ENCODE measurements around the gene TRDMT1. TPM values are rescaled to one million over a fixed set of nuclear protein-coding genes. Genes with fewer than 3 reads are reported as not detected.

Gene TRDMT1
- polyA plus RNA-seq, 3 donors = 8.8 to 12.8 (median 10.5) TPM

- no peak for DNase-seq (ENCODE audit: extremely low read depth in 1 of 11, low read depth in 9 of 11, low spot score in 4 of 11)
These were observed 48.2 kb downstream of the TRDMT1 start for GRCh38 chr10:17153321-17153720.

GRCh38 chr10:17151716-17152115, 49.8 kb downstream of the TRDMT1 start:
- DNase-seq (ENCODE audit: extremely low read depth in 1 of 11, low read depth in 9 of 11, low spot score in 4 of 11) = no peak

- peak; percentile 50 to 84 (median 69) for DNase-seq (ENCODE audit: extremely low read depth in 1 of 11, low read depth in 9 of 11, low spot score in 4 of 11)
These were observed 53.5 kb downstream of the TRDMT1 start for GRCh38 chr10:17147884-17148489.

GRCh38 chr10:17146892-17147291, 54.6 kb downstream of the TRDMT1 start:
- no peak for DNase-seq (ENCODE audit: extremely low read depth in 1 of 11, low read depth in 9 of 11, low spot score in 4 of 11)

GRCh38 chr10:17145239-17145638, 56.2 kb downstream of the TRDMT1 start:
- no peak for DNase-seq (ENCODE audit: extremely low read depth in 1 of 11, low read depth in 9 of 11, low spot score in 4 of 11)

- no peak for DNase-seq (ENCODE audit: extremely low read depth in 1 of 11, low read depth in 9 of 11, low spot score in 4 of 11)
These were observed 56.7 kb downstream of the TRDMT1 start for GRCh38 chr10:17144757-17145156.

GRCh38 chr10:17144032-17144431, 57.4 kb downstream of the TRDMT1 start:
- DNase-seq (ENCODE audit: extremely low read depth in 1 of 11, low read depth in 9 of 11, low spot score in 4 of 11) = no peak

GRCh38 chr10:17143055-17143690, 58.3 kb downstream of the TRDMT1 start:
- DNase-seq (ENCODE audit: extremely low read depth in 1 of 11, low read depth in 9 of 11, low spot score in 4 of 11) = no peak

- DNase-seq (ENCODE audit: extremely low read depth in 1 of 11, low read depth in 9 of 11, low spot score in 4 of 11) = no peak
These were observed 59.8 kb downstream of the TRDMT1 start for GRCh38 chr10:17141504-17142229.

- no peak for DNase-seq (ENCODE audit: extremely low read depth in 1 of 11, low read depth in 9 of 11, low spot score in 4 of 11)
These were observed 61.1 kb downstream of the TRDMT1 start for GRCh38 chr10:17140386-17140761.

GRCh38 chr10:17138460-17139042, 62.9 kb downstream of the TRDMT1 start:
- no peak for DNase-seq (ENCODE audit: extremely low read depth in 1 of 11, low read depth in 9 of 11, low spot score in 4 of 11)

- no peak for DNase-seq (ENCODE audit: extremely low read depth in 1 of 11, low read depth in 9 of 11, low spot score in 4 of 11)
These were observed 66.7 kb downstream of the TRDMT1 start for GRCh38 chr10:17134737-17135260.

- no peak for DNase-seq (ENCODE audit: extremely low read depth in 1 of 11, low read depth in 9 of 11, low spot score in 4 of 11)
These were observed 67.2 kb downstream of the TRDMT1 start for GRCh38 chr10:17134282-17134681.

- peak in 1 of 11 donors; percentile 35 for DNase-seq (ENCODE audit: extremely low read depth in 1 of 11, low read depth in 9 of 11, low spot score in 4 of 11)
These were observed 71.7 kb downstream of the TRDMT1 start, which contains the start of gene CUBN for GRCh38 chr10:17129741-17130140. Gene CUBN (minus strand): TSS chr10:17129811. CDS start chr10:17129765, 46 bp downstream.

- DNase-seq (ENCODE audit: extremely low read depth in 1 of 11, low read depth in 9 of 11, low spot score in 4 of 11) = no peak
These were observed 73.2 kb downstream of the TRDMT1 start for GRCh38 chr10:17128261-17128660.

GRCh38 chr10:17126327-17126726, 75.1 kb downstream of the TRDMT1 start:
- DNase-seq (ENCODE audit: extremely low read depth in 1 of 11, low read depth in 9 of 11, low spot score in 4 of 11) = no peak

- DNase-seq (ENCODE audit: extremely low read depth in 1 of 11, low read depth in 9 of 11, low spot score in 4 of 11) = no peak
These were observed 76.1 kb downstream of the TRDMT1 start for GRCh38 chr10:17125206-17125893.

- no peak for DNase-seq (ENCODE audit: extremely low read depth in 1 of 11, low read depth in 9 of 11, low spot score in 4 of 11)
These were observed 77.5 kb downstream of the TRDMT1 start for GRCh38 chr10:17123961-17124360.

Measured in renal cortex interstitium (tissue), 11 donors.